ENCODE measurements around the gene FAM3D. TPM values are rescaled to one million over a fixed set of nuclear protein-coding genes. Genes with fewer than 3 reads are reported as not detected.
"Not testable (repeated sequence)": the region's sequence is repeated elsewhere in the genome, so short reads cannot be mapped to it uniquely, and the experiment has no call there.

Gene FAM3D
- total RNA-seq, 1 donor from 2014 or later, result not detected

DNA sequence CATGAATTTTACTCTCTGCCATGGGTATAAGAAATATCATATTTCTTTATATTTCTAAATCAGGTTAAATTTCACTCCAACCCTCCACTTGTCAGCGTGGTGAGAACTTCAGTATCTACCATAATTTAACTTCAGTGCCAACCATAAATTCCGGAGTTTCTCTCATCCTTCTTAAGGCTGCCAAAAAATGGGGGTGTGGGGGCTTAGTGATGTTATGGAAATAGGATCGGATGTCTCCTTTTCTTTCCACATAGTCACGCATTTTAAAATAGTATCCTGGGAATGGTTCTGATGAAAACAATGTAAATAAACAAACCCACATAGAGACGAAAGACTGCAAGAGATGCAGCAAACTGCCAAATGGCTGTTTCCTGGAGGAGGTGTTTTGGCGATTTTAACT lies 12.9 kb upstream of the FAM3D start:
- Mint-ChIP-seq H3K36me3 (ENCODE audit: low read depth, unreplicated experiment) (peaks cover 3% of the 10 kb centered on the region), H3K4me3 (ENCODE audit: unreplicated experiment) (no peak overlapping the region), H3K9me3 (ENCODE audit: unreplicated experiment) (no peaks in the 10 kb centered on the region), H3K27me3 (ENCODE audit: unreplicated experiment) (peaks cover 5% of the 10 kb centered on the region), H3K4me1 (ENCODE audit: unreplicated experiment) (peaks cover 7% of the 10 kb centered on the region), H3K27ac (ENCODE audit: unreplicated experiment) (no peak overlapping the region)
- no peak for DNase-seq (ENCODE audit: low spot score)
- TF ChIP-seq, protein P1, sequence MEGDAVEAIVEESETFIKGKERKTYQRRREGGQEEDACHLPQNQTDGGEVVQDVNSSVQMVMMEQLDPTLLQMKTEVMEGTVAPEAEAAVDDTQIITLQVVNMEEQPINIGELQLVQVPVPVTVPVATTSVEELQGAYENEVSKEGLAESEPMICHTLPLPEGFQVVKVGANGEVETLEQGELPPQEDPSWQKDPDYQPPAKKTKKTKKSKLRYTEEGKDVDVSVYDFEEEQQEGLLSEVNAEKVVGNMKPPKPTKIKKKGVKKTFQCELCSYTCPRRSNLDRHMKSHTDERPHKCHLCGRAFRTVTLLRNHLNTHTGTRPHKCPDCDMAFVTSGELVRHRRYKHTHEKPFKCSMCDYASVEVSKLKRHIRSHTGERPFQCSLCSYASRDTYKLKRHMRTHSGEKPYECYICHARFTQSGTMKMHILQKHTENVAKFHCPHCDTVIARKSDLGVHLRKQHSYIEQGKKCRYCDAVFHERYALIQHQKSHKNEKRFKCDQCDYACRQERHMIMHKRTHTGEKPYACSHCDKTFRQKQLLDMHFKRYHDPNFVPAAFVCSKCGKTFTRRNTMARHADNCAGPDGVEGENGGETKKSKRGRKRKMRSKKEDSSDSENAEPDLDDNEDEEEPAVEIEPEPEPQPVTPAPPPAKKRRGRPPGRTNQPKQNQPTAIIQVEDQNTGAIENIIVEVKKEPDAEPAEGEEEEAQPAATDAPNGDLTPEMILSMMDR (IDR thresholded peaks at IDR 0.05; ENCODE audit: unreplicated experiment), result no peak

DNA sequence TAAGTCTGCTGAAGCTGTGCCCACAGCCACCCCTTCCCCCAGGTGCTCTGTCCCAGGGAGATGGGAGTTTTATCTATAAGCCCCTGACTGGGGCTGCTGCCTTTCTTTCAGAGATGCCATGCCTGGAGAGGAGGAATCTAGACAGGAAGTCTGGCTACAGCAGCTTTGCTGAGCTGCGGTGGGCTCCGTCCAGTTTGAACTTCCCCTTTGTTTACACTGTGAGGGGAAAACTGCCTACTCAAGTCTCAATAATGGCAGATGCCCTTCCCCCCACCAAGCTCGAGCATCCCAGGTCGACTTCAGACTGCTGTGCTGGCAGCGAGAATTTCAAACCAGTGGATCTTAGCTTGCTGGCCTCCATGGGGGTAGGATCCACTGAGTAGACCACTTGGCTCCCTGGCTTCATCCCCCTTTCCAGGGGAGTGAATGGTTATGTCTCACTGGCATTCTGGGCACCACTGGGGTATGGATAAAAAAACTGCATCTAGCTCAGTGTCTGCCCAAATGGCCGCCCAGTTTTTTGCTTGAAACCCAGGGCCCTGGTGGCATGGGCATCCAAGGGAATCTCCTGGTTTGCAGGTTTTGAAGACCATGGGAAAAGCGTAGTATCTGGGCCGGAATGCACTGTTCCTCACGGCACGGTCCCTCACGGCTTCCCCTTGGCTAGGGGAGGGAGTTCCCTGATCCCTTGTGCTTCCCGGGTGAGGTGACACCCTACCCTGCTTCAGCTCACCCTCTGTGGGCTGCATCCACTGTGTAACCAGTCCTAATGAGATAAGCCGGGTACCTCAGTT lies 11.8 kb upstream of the FAM3D start:
- not testable (repeated sequence) for H3K27ac Mint-ChIP-seq (ENCODE audit: unreplicated experiment); H3K4me3 Mint-ChIP-seq (ENCODE audit: unreplicated experiment); H3K36me3 Mint-ChIP-seq (ENCODE audit: low read depth, unreplicated experiment); H3K27me3 Mint-ChIP-seq (ENCODE audit: unreplicated experiment); H3K4me1 Mint-ChIP-seq (ENCODE audit: unreplicated experiment); H3K9me3 Mint-ChIP-seq (ENCODE audit: unreplicated experiment); DNase-seq (ENCODE audit: low spot score)

GRCh38 chr3:58672880-58673279 lies 6.3 kb upstream of the FAM3D start:
- Mint-ChIP-seq H3K9me3 (ENCODE audit: unreplicated experiment) (peaks cover 4% of the 10 kb centered on the region), H3K27me3 (ENCODE audit: unreplicated experiment) (peaks cover 3% of the 10 kb centered on the region), H3K36me3 (ENCODE audit: low read depth, unreplicated experiment) (no peaks in the 10 kb centered on the region), H3K4me1 (ENCODE audit: unreplicated experiment) (peaks cover 3% of the 10 kb centered on the region), H3K27ac (ENCODE audit: unreplicated experiment) (no peak overlapping the region), H3K4me3 (ENCODE audit: unreplicated experiment) (no peak overlapping the region)
- no peak for DNase-seq (ENCODE audit: low spot score)
- TF ChIP-seq, protein P1 (IDR thresholded peaks at IDR 0.05; ENCODE audit: unreplicated experiment), result no peak

GRCh38 chr3:58672451-58672850 lies 5.9 kb upstream of the FAM3D start:
- no peaks in the 10 kb centered on the region for H3K36me3 Mint-ChIP-seq (ENCODE audit: low read depth, unreplicated experiment)
- peaks cover 4% of the 10 kb centered on the region for H3K9me3 Mint-ChIP-seq (ENCODE audit: unreplicated experiment)
- DNase-seq (ENCODE audit: low spot score), result no peak
- no peak overlapping the region for H3K27ac Mint-ChIP-seq (ENCODE audit: unreplicated experiment)
- no peak overlapping the region for H3K4me3 Mint-ChIP-seq (ENCODE audit: unreplicated experiment)
- peaks cover 3% of the 10 kb centered on the region for H3K4me1 Mint-ChIP-seq (ENCODE audit: unreplicated experiment)
- TF ChIP-seq, protein P1 (IDR thresholded peaks at IDR 0.05; ENCODE audit: unreplicated experiment), result no peak
- H3K27me3 Mint-ChIP-seq (ENCODE audit: unreplicated experiment), result peaks cover 3% of the 10 kb centered on the region

GRCh38 chr3:58670506-58671135 lies 4.0 kb upstream of the FAM3D start:
- TF ChIP-seq, protein P1 (IDR thresholded peaks at IDR 0.05; ENCODE audit: unreplicated experiment), result no peak
- H3K9me3 Mint-ChIP-seq (ENCODE audit: unreplicated experiment), result peaks cover 4% of the 10 kb centered on the region
- H3K27me3 Mint-ChIP-seq (ENCODE audit: unreplicated experiment), result no peaks in the 10 kb centered on the region
- H3K27ac Mint-ChIP-seq (ENCODE audit: unreplicated experiment), result no peak overlapping the region
- no peaks in the 10 kb centered on the region for H3K36me3 Mint-ChIP-seq (ENCODE audit: low read depth, unreplicated experiment)
- peaks cover 13% of the 10 kb centered on the region for H3K4me1 Mint-ChIP-seq (ENCODE audit: unreplicated experiment)
- H3K4me3 Mint-ChIP-seq (ENCODE audit: unreplicated experiment), result no peak overlapping the region
- no peak for DNase-seq (ENCODE audit: low spot score)
